Measurements from ENCODE around the gene ATP11B. TPM values are rescaled to one million over a fixed set of nuclear protein-coding genes. Genes with fewer than 3 reads are reported as not detected.

Gene ATP11B
- total and polyA plus RNA-seq, 10 of the 15 experiments (the other 5 are each of a cell fraction or from before 2014, with no cell fraction given) = 10.3 to 66.9 (median 36.7) TPM

DNA sequence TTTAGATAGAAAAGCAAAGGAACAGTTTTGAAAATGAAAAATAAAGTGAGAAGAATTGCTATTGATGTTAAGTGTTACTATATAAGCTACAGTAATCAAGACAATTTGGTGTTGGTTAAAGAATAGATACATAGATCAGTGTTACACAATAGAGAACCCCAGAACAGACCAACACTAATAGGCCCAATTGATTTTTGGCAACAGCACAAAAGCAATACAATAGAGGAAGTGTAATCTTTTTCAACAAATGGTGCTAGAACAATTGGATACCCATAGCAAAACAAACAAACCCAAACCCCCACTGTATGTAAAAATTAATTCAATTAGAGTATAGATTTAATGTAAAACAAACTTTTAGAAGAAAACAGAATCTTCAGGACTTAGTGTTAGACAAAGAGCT, 61.8 kb downstream of the ATP11B start:
- Histone ChIP-seq H3K9ac (ENCODE audit: control insufficient read depth, insufficient read depth, low read length) (no peak overlapping the region), H3K4me1 (ENCODE audit: control insufficient read depth, insufficient read depth, low read length) (no peaks in the 10 kb centered on the region), H2AFZ (ENCODE audit: control insufficient read depth, low read depth, low read length) (no peak overlapping the region), H3K4me2 (ENCODE audit: control insufficient read depth, insufficient read depth) (no peak overlapping the region), H3K27ac (ENCODE audit: control insufficient read depth, insufficient read depth) (no peak overlapping the region), H3K4me3 (no peak overlapping the region), H3K36me3 (ENCODE audit: control insufficient read depth in 2 of 2, insufficient read depth in 2 of 2, low read length in 1 of 2) (peaks cover 0 to 22% of the 10 kb centered on the region in 2 experiments; a peak in 1 of 4 replicates), H3K27me3 (replicated peaks in 1 of 2; ENCODE audit: control insufficient read depth in 2 of 2, insufficient read depth in 2 of 2, low read length in 1 of 2) (no peaks in the 10 kb centered on the region), H3K9me3 (replicated peaks; ENCODE audit: control insufficient read depth, insufficient read depth, low read length) (no peaks in the 10 kb centered on the region), H4K20me1 (ENCODE audit: control insufficient read depth, insufficient read depth) (no peaks in the 10 kb centered on the region), H3K79me2 (ENCODE audit: control insufficient read depth, insufficient read depth, low read length) (no peaks in the 10 kb centered on the region)
- TF ChIP-seq ZNF217 (IDR thresholded peaks at IDR 0.05) (no peak), POU2F2 (IDR thresholded peaks at IDR 0.05; ENCODE audit: borderline replicate concordance, low read depth, low read length) (no peak), SUZ12 (IDR thresholded peaks at IDR 0.05; ENCODE audit: unreplicated experiment) (no peak), ZSCAN29 (IDR thresholded peaks at IDR 0.05) (no peak), EED (IDR thresholded peaks at IDR 0.05; ENCODE audit: low read depth) (no peak), POLR2A (IDR thresholded peaks at IDR 0.05; ENCODE audit: low read depth, low read length) (no peak), TCF12 (IDR thresholded peaks at IDR 0.05; ENCODE audit: low read depth, low read length) (no peak), YBX1 (IDR thresholded peaks at IDR 0.05) (no peak), JUNB (IDR thresholded peaks at IDR 0.05) (no peak), STAT3 (IDR thresholded peaks at IDR 0.05; ENCODE audit: low read depth, low read length) (no peak), ZNF274 (IDR thresholded peaks at IDR 0.05; ENCODE audit: insufficient read depth, insufficient read length) (no peak), TCF3 (IDR thresholded peaks at IDR 0.05; ENCODE audit: borderline replicate concordance, insufficient read depth, low read depth, low read length) (no peak)
- TF ChIP-seq, protein P1, sequence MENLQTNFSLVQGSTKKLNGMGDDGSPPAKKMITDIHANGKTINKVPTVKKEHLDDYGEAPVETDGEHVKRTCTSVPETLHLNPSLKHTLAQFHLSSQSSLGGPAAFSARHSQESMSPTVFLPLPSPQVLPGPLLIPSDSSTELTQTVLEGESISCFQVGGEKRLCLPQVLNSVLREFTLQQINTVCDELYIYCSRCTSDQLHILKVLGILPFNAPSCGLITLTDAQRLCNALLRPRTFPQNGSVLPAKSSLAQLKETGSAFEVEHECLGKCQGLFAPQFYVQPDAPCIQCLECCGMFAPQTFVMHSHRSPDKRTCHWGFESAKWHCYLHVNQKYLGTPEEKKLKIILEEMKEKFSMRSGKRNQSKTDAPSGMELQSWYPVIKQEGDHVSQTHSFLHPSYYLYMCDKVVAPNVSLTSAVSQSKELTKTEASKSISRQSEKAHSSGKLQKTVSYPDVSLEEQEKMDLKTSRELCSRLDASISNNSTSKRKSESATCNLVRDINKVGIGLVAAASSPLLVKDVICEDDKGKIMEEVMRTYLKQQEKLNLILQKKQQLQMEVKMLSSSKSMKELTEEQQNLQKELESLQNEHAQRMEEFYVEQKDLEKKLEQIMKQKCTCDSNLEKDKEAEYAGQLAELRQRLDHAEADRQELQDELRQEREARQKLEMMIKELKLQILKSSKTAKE (IDR thresholded peaks at IDR 0.05; ENCODE audit: low read depth, poor library complexity, severe bottlenecking) = no peak
- TF ChIP-seq, protein P2, sequence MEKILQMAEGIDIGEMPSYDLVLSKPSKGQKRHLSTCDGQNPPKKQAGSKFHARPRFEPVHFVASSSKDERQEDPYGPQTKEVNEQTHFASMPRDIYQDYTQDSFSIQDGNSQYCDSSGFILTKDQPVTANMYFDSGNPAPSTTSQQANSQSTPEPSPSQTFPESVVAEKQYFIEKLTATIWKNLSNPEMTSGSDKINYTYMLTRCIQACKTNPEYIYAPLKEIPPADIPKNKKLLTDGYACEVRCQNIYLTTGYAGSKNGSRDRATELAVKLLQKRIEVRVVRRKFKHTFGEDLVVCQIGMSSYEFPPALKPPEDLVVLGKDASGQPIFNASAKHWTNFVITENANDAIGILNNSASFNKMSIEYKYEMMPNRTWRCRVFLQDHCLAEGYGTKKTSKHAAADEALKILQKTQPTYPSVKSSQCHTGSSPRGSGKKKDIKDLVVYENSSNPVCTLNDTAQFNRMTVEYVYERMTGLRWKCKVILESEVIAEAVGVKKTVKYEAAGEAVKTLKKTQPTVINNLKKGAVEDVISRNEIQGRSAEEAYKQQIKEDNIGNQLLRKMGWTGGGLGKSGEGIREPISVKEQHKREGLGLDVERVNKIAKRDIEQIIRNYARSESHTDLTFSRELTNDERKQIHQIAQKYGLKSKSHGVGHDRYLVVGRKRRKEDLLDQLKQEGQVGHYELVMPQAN (conservative IDR thresholded peaks at IDR 0.05) = no peak
- TF ChIP-seq, protein P3, sequence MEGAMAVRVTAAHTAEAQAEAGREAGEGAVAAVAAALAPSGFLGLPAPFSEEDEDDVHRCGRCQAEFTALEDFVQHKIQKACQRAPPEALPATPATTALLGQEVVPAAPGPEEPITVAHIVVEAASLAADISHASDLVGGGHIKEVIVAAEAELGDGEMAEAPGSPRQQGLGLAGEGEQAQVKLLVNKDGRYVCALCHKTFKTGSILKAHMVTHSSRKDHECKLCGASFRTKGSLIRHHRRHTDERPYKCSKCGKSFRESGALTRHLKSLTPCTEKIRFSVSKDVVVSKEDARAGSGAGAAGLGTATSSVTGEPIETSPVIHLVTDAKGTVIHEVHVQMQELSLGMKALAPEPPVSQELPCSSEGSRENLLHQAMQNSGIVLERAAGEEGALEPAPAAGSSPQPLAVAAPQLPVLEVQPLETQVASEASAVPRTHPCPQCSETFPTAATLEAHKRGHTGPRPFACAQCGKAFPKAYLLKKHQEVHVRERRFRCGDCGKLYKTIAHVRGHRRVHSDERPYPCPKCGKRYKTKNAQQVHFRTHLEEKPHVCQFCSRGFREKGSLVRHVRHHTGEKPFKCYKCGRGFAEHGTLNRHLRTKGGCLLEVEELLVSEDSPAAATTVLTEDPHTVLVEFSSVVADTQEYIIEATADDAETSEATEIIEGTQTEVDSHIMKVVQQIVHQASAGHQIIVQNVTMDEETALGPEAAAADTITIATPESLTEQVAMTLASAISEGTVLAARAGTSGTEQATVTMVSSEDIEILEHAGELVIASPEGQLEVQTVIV (IDR thresholded peaks at IDR 0.05; ENCODE audit: borderline replicate concordance, partially characterized antibody) = no peak
- intact Hi-C loops (cut with micrococcal nuclease; ENCODE audit: unreplicated experiment) = no loop called here
- BruUV-seq (replicated peaks) = no TSS peak
- SMC1A ChIA-PET (ENCODE audit: uncharacterized antibody, unreplicated experiment) = interaction anchor here (0.6 to 4.5 kb wide), 4 partner anchors 10 to 451 kb away, joined by 3 to 24 read pairs (median 4); no protein-coding TSS in a partner anchor
- POLR2A ChIA-PET = no interaction called here
- no peak for DNase-seq (ENCODE audit: low read depth, low spot score)
- CTCF ChIA-PET = interaction anchor here (1.2 to 9.2 kb wide), 2 partner anchors 142 to 147 kb away, joined by 4 to 93 read pairs; no protein-coding TSS in a partner anchor
- ATAC-seq = no peak
- in situ Hi-C loops (cut with MboI) = no loop called here
- RAD21 ChIA-PET (ENCODE audit: unreplicated experiment) = interaction anchor here (1.7 kb wide), 1 partner anchor 141 kb away, joined by 8 read pairs; no protein-coding TSS in a partner anchor
- no peak for FAIRE-seq
